Purkinje cell (primary cell): ENCODE data around the gene TM4SF1. TPM values are rescaled to one million over a fixed set of nuclear protein-coding genes. Genes with fewer than 3 reads are reported as not detected.

Experiments
- polyA plus RNA-seq: library from polyadenylated mRNA; unstranded; fragments of >200 nt; fragmentation: Nextera tagmentation; gene quantifications from 2 replicates; pipeline ENCODE4 v1.2.1, GENCODE V29; 2014

The TM4SF1 gene
- 1.5 and 4.7 TPM in 2 replicates for polyA plus RNA-seq

DNA sequence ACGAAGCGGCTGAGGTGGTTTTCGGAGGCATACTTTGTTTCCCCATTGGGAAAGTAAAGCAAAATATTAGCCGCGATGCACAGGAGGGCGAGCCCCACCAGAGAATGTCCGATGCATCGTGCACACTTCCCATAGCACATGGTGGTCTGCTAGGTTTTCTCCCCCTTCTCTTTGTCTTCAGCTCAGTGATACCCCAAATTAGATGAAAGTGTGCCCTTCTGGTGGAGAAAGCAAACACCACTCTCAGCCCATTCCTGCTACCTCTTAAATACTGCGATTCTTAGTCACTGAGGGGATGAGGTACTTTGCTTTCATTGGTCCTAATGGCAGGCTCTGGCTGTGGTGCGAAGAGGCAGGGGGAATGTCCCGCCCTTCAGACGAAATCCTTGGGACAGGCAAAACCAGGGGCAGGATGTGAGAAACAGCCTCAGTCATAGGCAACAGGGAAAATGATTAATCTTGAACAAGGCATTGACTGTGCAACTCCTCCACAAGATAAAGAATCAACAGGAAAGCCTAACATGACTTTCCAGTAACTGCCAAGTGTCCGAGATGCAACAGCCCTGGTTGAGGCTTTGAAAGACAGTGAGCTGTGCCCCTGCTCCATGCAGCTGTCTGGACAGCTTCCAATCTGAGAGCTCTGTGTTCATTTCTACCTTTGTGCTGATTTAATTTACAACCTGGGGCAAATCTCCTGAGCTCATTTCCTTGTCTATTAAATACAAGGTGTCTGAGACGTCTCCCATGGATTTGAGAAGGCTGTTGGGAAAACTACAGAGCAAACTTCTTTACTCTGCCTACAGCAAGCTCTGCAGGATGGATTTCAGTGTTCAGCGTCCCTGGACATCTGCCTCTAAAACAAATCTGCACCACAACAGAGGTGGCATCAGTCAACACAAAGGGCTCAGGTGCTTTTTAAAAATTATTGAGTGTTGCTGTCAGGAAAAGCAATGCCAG lies at the start of gene TM4SF1:
TSS of gene TM4SF1 (minus strand) at position 242 of the 957 bp plus-strand sequence. CDS start at position 140, 102 bp downstream.

DNA sequence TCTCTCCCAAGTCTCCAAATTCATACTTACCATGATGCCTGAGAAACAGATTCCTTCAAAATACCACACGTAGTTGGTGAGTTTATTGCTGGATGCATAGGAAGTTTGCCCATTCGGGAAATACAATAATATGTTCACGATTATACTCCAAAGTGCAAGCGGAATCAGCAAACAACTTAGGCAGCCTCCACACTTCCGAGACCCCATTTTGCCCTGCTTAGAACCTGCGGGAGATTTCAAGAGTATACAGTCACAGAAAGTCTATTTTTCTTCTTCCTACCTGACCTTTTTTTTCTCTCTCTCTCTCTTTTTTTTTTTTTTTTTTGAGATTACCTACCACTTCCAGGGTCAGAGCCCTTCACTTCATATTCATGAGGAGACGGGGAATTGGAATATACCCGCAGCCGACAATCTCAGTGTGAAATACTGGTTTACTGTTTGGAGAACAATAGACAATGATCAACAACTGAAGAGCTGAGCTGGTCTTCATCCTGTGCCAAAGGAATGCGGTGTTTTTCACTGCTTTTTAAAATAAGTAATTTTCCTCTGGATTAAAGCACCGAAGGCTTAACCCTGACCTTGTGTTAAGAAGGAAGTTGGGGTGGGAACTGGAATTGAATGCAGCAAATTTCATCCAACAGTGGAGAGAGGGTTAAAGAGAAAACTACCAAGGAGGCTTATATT lies 44.1 kb downstream of the TM4SF1 start, which contains the start of gene TM4SF18:
TSS of gene TM4SF18 (minus strand) at position 461 of the 684 bp plus-strand sequence. CDS start at position 207, 254 bp downstream.

Other genes with a start within 250 kb of the TM4SF1 start
- 16.9 and 18.3 TPM in 2 replicates for gene HPS3, start 248.0 kb downstream of the TM4SF1 start, polyA plus RNA-seq
- 0.85 TPM in 1 of 2 replicates, not detected in the other for gene CP, start 155.8 kb downstream of the TM4SF1 start, polyA plus RNA-seq
- 2.3 TPM in 1 of 2 replicates, not detected in the other for gene TM4SF18, start 44.0 kb downstream of the TM4SF1 start, polyA plus RNA-seq
- gene TM4SF4, start 97.0 kb upstream of the TM4SF1 start, polyA plus RNA-seq: not detected in 2 replicates